Fibroblast of skin of right biceps (primary cell): ENCODE results near the gene BANF2.

Experiments
- DNase-seq: peaks from one replicate; pipeline ENCODE4 v3.0.0-alpha.2; 2013

BANF2 gene

GRCh38 chr20:17710379-17711266 is 10.9 kb downstream of the BANF2 start:
- peak; percentile 5 for DNase-seq

GRCh38 chr20:17711267-17711627 is 11.5 kb downstream of the BANF2 start:
- no peak for DNase-seq

GRCh38 chr20:17712201-17712600 is 12.4 kb downstream of the BANF2 start:
- DNase-seq = no peak

- no peak for DNase-seq
These were observed 12.9 kb downstream of the BANF2 start for GRCh38 chr20:17712708-17713107.

GRCh38 chr20:17714597-17714996 is 14.8 kb downstream of the BANF2 start:
- DNase-seq = no peak

GRCh38 chr20:17715075-17715474 is 15.3 kb downstream of the BANF2 start:
- no peak for DNase-seq

- DNase-seq = no peak
These were observed 16.6 kb downstream of the BANF2 start for GRCh38 chr20:17716331-17716730.

GRCh38 chr20:17720755-17721154 is 21.0 kb downstream of the BANF2 start:
- no peak for DNase-seq

- DNase-seq = no peak
These were observed 22.2 kb downstream of the BANF2 start for GRCh38 chr20:17721802-17722486.

GRCh38 chr20:17722493-17723300 is 22.9 kb downstream of the BANF2 start:
- no peak for DNase-seq

GRCh38 chr20:17723301-17723691 is 23.5 kb downstream of the BANF2 start:
- no peak for DNase-seq

- no peak for DNase-seq
These were observed 25.5 kb downstream of the BANF2 start for GRCh38 chr20:17725094-17725835.

- no peak for DNase-seq
These were observed 27.1 kb downstream of the BANF2 start for GRCh38 chr20:17726902-17727301.

- no peak for DNase-seq
These were observed 27.6 kb downstream of the BANF2 start for GRCh38 chr20:17727351-17727750.

- DNase-seq = no peak
These were observed 28.3 kb downstream of the BANF2 start for GRCh38 chr20:17728074-17728473.

- DNase-seq = no peak
These were observed 30.3 kb downstream of the BANF2 start for GRCh38 chr20:17730071-17730470.

- DNase-seq = no peak
These were observed 31.5 kb downstream of the BANF2 start for GRCh38 chr20:17731233-17731632.

- DNase-seq = no peak
These were observed 33.2 kb downstream of the BANF2 start for GRCh38 chr20:17732907-17733521.

- DNase-seq = no peak
These were observed 34.1 kb downstream of the BANF2 start for GRCh38 chr20:17733767-17734304.

- DNase-seq = no peak
These were observed 34.6 kb downstream of the BANF2 start for GRCh38 chr20:17734374-17734773.

- peak; percentile 58 for DNase-seq
These were observed 35.5 kb downstream of the BANF2 start for GRCh38 chr20:17735206-17735804.
